ENCODE results near the gene KIF11. TPM values are rescaled to one million over a fixed set of nuclear protein-coding genes. Genes with fewer than 3 reads are reported as not detected.

Gene KIF11
- total and polyA plus RNA-seq, 4 donors: 1.0 to 7.5 (median 1.2) TPM

- peaks cover 0 to 2% (median 0%) of the 10 kb centered on the region in 5 donors for H3K4me1 ChIP-seq (ENCODE audit: control insufficient read depth in 5 of 5, insufficient read depth in 5 of 5, low read length in 5 of 5)
- WGBS, 2 donors: 90 to 96% methylated on average over 4 of the region's 4 CpGs
- DNase-seq (no peak), ATAC-seq (ENCODE audit: insufficient read depth, low FRiP score) (no peak)
- no peak overlapping the region for H3K9ac ChIP-seq (ENCODE audit: insufficient read depth in 1 of 2, low read length in 2 of 2)
- H3K27ac ChIP-seq (ENCODE audit: low read depth in 1 of 2, low read length in 1 of 2): no peak overlapping the region
- H3K36me3 ChIP-seq (ENCODE audit: control insufficient read depth in 4 of 4, insufficient read depth in 4 of 4, low read length in 4 of 4): peaks cover 0 to 2% (median under 1%) of the 10 kb centered on the region in 4 donors
- H3K27me3 ChIP-seq (ENCODE audit: control insufficient read depth in 3 of 3, insufficient read depth in 3 of 3, low read length in 2 of 3): no peaks in the 10 kb centered on the region
- TF ChIP-seq CTCF (IDR thresholded peaks at IDR 0.05; ENCODE audit: control extremely low read depth, extremely low read depth): no peak
- H3K9me3 ChIP-seq (ENCODE audit: control insufficient read depth in 4 of 4, insufficient read depth in 3 of 4, low read length in 3 of 4): no peaks in the 10 kb centered on the region
- no peak overlapping the region for H3K4me3 ChIP-seq
Observed at GRCh38 chr10:92547676-92548075, 45.3 kb upstream of the KIF11 start.

DNA sequence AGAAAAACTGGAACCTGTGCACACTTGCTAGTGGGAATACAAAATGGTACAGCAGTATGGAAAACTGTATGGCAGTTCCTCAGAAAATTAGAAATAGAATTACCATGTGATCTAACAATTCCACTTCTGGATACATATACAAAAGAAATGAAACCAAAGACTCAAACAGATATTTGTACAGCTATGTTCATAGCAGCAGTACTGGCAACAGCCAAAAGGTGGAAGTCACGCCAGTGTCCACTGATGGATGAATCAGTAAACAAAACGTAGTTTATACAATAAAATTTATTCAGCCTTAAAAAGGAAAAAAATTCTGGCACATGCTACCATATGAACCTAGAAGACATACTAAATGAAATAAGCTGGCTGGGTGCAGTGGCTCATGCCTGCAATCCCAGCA lies 42.0 kb upstream of the KIF11 start:
- H3K4me1 ChIP-seq (ENCODE audit: control insufficient read depth in 5 of 5, insufficient read depth in 5 of 5, low read length in 5 of 5): no peaks in the 10 kb centered on the region
- H3K27me3 ChIP-seq (ENCODE audit: control insufficient read depth in 3 of 3, insufficient read depth in 3 of 3, low read length in 2 of 3): no peaks in the 10 kb centered on the region
- no peak overlapping the region for H3K27ac ChIP-seq (ENCODE audit: low read depth in 1 of 2, low read length in 1 of 2)
- no peak overlapping the region for H3K9ac ChIP-seq (ENCODE audit: insufficient read depth in 1 of 2, low read length in 2 of 2)
- 61 to 91% methylated on average over 2 of the region's 2 CpGs for WGBS, 2 donors
- DNase-seq: no peak
- peaks cover 0 to 7% (median 2%) of the 10 kb centered on the region in 4 donors for H3K9me3 ChIP-seq (ENCODE audit: control insufficient read depth in 4 of 4, insufficient read depth in 3 of 4, low read length in 3 of 4)
- no peak for TF ChIP-seq CTCF (IDR thresholded peaks at IDR 0.05; ENCODE audit: control extremely low read depth, extremely low read depth)
- ATAC-seq (ENCODE audit: insufficient read depth, low FRiP score): no peak
- peaks cover 2 to 14% (median 5%) of the 10 kb centered on the region in 4 donors for H3K36me3 ChIP-seq (ENCODE audit: control insufficient read depth in 4 of 4, insufficient read depth in 4 of 4, low read length in 4 of 4)
- H3K4me3 ChIP-seq: no peak overlapping the region

GRCh38 chr10:92552310-92552709 lies 40.6 kb upstream of the KIF11 start:
- no peaks in the 10 kb centered on the region for H3K4me1 ChIP-seq (ENCODE audit: control insufficient read depth in 5 of 5, insufficient read depth in 5 of 5, low read length in 5 of 5)
- WGBS, 2 donors: 96 to 99% methylated on average over 5 of the region's 5 CpGs
- H3K9me3 ChIP-seq (ENCODE audit: control insufficient read depth in 4 of 4, insufficient read depth in 3 of 4, low read length in 3 of 4): peaks cover 0 to 7% (median 2%) of the 10 kb centered on the region in 4 donors
- H3K27me3 ChIP-seq (ENCODE audit: control insufficient read depth in 3 of 3, insufficient read depth in 3 of 3, low read length in 2 of 3): no peaks in the 10 kb centered on the region
- H3K4me3 ChIP-seq: no peak overlapping the region
- H3K9ac ChIP-seq (ENCODE audit: insufficient read depth in 1 of 2, low read length in 2 of 2): no peak overlapping the region
- ATAC-seq (ENCODE audit: insufficient read depth, low FRiP score) (no peak), DNase-seq (no peak)
- H3K36me3 ChIP-seq (ENCODE audit: control insufficient read depth in 4 of 4, insufficient read depth in 4 of 4, low read length in 4 of 4): peaks cover 2 to 14% (median 6%) of the 10 kb centered on the region in 4 donors
- no peak for TF ChIP-seq CTCF (IDR thresholded peaks at IDR 0.05; ENCODE audit: control extremely low read depth, extremely low read depth)
- no peak overlapping the region for H3K27ac ChIP-seq (ENCODE audit: low read depth in 1 of 2, low read length in 1 of 2)

GRCh38 chr10:92553959-92554358 lies 39.0 kb upstream of the KIF11 start:
- Histone ChIP-seq H3K4me3 (no peak overlapping the region), H3K27ac (ENCODE audit: low read depth in 1 of 2, low read length in 1 of 2) (no peak overlapping the region), H3K4me1 (ENCODE audit: control insufficient read depth in 5 of 5, insufficient read depth in 5 of 5, low read length in 5 of 5) (no peaks in the 10 kb centered on the region), H3K9ac (ENCODE audit: insufficient read depth in 1 of 2, low read length in 2 of 2) (no peak overlapping the region), H3K36me3 (ENCODE audit: control insufficient read depth in 4 of 4, insufficient read depth in 4 of 4, low read length in 4 of 4) (peaks cover 2 to 16% (median 7%) of the 10 kb centered on the region in 4 donors), H3K9me3 (ENCODE audit: control insufficient read depth in 4 of 4, insufficient read depth in 3 of 4, low read length in 3 of 4) (peaks cover 0 to 7% (median 2%) of the 10 kb centered on the region in 4 donors), H3K27me3 (ENCODE audit: control insufficient read depth in 3 of 3, insufficient read depth in 3 of 3, low read length in 2 of 3) (no peaks in the 10 kb centered on the region)
- ATAC-seq (ENCODE audit: insufficient read depth, low FRiP score) (no peak), DNase-seq (no peak)
- TF ChIP-seq CTCF (IDR thresholded peaks at IDR 0.05; ENCODE audit: control extremely low read depth, extremely low read depth): no peak
- 97 to 99% methylated on average over 2 of the region's 2 CpGs for WGBS, 2 donors
